Measurements from ENCODE around the gene KLK6. TPM values are rescaled to one million over a fixed set of nuclear protein-coding genes. Genes with fewer than 3 reads are reported as not detected.

The KLK6 gene
- total and polyA plus RNA-seq, 2 donors (not counting 3 experiments of a cell fraction or from before 2014, with no cell fraction given): 0.12 TPM; not detected in 1

DNA sequence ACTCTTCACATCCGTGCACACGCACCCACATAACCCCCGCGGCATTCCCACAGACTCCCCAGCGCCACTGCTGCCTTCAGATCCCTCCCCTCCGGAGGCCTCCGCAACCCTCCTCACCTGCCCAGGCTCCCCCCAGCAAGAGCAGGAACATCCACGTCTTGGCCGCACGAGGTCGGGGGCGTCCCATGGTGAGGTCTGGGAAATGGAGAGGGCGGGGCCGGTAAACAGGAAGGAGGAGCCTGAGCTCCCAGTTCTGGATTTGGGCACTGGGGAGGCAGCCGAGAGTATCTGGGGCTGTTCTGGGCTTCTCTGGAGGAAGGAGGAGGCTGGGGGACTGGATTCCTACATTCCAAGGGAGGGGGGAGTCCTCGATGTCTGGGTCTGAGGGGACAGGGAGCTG lies 31.6 kb upstream of the KLK6 start:
- intact Hi-C loops (cut with micrococcal nuclease) (no loop called here), dilution Hi-C loops (cut with MboI; ENCODE audit: extremely low pct_ligation_motif_present, low sequenced_read_pairs) (no loop called here)
- no TSS peak for BruUV-seq (replicated peaks)
- TF ChIP-seq GATA2 (IDR thresholded peaks at IDR 0.05; ENCODE audit: insufficient read depth, insufficient read length, low read depth, low read length): no peak
- TF ChIP-seq JUN (IDR thresholded peaks at IDR 0.05; ENCODE audit: borderline replicate concordance, insufficient read depth, insufficient read length, low read depth): no peak
- TF ChIP-seq, protein P1, sequence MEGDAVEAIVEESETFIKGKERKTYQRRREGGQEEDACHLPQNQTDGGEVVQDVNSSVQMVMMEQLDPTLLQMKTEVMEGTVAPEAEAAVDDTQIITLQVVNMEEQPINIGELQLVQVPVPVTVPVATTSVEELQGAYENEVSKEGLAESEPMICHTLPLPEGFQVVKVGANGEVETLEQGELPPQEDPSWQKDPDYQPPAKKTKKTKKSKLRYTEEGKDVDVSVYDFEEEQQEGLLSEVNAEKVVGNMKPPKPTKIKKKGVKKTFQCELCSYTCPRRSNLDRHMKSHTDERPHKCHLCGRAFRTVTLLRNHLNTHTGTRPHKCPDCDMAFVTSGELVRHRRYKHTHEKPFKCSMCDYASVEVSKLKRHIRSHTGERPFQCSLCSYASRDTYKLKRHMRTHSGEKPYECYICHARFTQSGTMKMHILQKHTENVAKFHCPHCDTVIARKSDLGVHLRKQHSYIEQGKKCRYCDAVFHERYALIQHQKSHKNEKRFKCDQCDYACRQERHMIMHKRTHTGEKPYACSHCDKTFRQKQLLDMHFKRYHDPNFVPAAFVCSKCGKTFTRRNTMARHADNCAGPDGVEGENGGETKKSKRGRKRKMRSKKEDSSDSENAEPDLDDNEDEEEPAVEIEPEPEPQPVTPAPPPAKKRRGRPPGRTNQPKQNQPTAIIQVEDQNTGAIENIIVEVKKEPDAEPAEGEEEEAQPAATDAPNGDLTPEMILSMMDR (IDR thresholded peaks at IDR 0.05; ENCODE audit: extremely low read depth in 1 of 2, insufficient read depth in 1 of 2, low read depth in 1 of 2, low read length in 2 of 2): no peak
- no peak for TF ChIP-seq POLR2A (IDR thresholded peaks at IDR 0.05; ENCODE audit: low read depth, low read length)
- TF ChIP-seq EZH2 (IDR thresholded peaks at IDR 0.05; ENCODE audit: borderline replicate concordance, low read depth, low read length, severe bottlenecking): no peak
- TF ChIP-seq FOS (IDR thresholded peaks at IDR 0.05; ENCODE audit: borderline replicate concordance, insufficient read depth, low read length): no peak
- TF ChIP-seq, protein P2, sequence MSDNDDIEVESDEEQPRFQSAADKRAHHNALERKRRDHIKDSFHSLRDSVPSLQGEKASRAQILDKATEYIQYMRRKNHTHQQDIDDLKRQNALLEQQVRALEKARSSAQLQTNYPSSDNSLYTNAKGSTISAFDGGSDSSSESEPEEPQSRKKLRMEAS (IDR thresholded peaks at IDR 0.05; ENCODE audit: insufficient read depth, insufficient read length): no peak
- H3K4me1 ChIP-seq (ENCODE audit: control insufficient read depth, extremely low read depth, insufficient read depth, low read length): no peaks in the 10 kb centered on the region
- no peak for FAIRE-seq
- no peaks in the 10 kb centered on the region for H3K27me3 ChIP-seq (ENCODE audit: control insufficient read depth in 2 of 2, insufficient read depth in 2 of 2, low read length in 2 of 2)
- no peaks in the 10 kb centered on the region for H3K9me3 ChIP-seq (replicated peaks; ENCODE audit: control insufficient read depth, insufficient read depth, low read length)
- no peaks in the 10 kb centered on the region for H4K20me1 ChIP-seq (replicated peaks; ENCODE audit: control insufficient read depth, extremely low read depth, insufficient read depth, low read length)
- ChIA-PET CTCF (no interaction called here), POLR2A (no interaction called here)
- no peak for DNase-seq (ENCODE audit: low read depth, low spot score)
- no peak overlapping the region for H3K4me3 ChIP-seq (replicated peaks in 1 of 3; ENCODE audit: insufficient read depth in 1 of 3, low read depth in 1 of 3, low read length in 3 of 3)
- H3K9me1 ChIP-seq (replicated peaks; ENCODE audit: control insufficient read depth, extremely low read depth, insufficient read depth, low read length): no peaks in the 10 kb centered on the region
- H3K36me3 ChIP-seq (ENCODE audit: control insufficient read depth in 2 of 2, extremely low read depth in 1 of 2, insufficient read depth in 2 of 2, low read length in 2 of 2): no peaks in the 10 kb centered on the region
- no peak overlapping the region for H3K9ac ChIP-seq (replicated peaks; ENCODE audit: extremely low read depth, insufficient read depth, low read length)
- no peaks in the 10 kb centered on the region for H3K79me2 ChIP-seq (ENCODE audit: control insufficient read depth, insufficient read depth, low read length)
- H3K27ac ChIP-seq (ENCODE audit: insufficient read depth, low read depth, low read length): no peak overlapping the region
- no peak overlapping the region for H3K4me2 ChIP-seq (ENCODE audit: insufficient read depth, low read length)
- no peak overlapping the region for H2AFZ ChIP-seq (ENCODE audit: low read depth, low read length)

Measured in endothelial cell of umbilical vein (primary cell).